A673 (cell line): Measurements from ENCODE around the gene BROX.

Source experiments
- CTCF ChIP-seq: fragments of 300-800, 200-600 bp; sonication (generic); conservative IDR thresholded peaks from 2 replicates; pipeline ENCODE4 v1.5.1; 2017; ENCODE audit warnings: low read depth, mild to moderate bottlenecking, antibody characterized with exemption, low read length, moderate library complexity, mixed read lengths
- EZH2 ChIP-seq: fragments of 200-600 bp; sonication (generic); IDR thresholded peaks from 2 replicates; pipeline ENCODE4 v1.6.1; 2017; ENCODE audit warnings: borderline replicate concordance, low read depth, mild to moderate bottlenecking, mixed read lengths, antibody characterized with exemption, low read length; ENCODE audit not compliant: poor library complexity, severe bottlenecking

DNA sequence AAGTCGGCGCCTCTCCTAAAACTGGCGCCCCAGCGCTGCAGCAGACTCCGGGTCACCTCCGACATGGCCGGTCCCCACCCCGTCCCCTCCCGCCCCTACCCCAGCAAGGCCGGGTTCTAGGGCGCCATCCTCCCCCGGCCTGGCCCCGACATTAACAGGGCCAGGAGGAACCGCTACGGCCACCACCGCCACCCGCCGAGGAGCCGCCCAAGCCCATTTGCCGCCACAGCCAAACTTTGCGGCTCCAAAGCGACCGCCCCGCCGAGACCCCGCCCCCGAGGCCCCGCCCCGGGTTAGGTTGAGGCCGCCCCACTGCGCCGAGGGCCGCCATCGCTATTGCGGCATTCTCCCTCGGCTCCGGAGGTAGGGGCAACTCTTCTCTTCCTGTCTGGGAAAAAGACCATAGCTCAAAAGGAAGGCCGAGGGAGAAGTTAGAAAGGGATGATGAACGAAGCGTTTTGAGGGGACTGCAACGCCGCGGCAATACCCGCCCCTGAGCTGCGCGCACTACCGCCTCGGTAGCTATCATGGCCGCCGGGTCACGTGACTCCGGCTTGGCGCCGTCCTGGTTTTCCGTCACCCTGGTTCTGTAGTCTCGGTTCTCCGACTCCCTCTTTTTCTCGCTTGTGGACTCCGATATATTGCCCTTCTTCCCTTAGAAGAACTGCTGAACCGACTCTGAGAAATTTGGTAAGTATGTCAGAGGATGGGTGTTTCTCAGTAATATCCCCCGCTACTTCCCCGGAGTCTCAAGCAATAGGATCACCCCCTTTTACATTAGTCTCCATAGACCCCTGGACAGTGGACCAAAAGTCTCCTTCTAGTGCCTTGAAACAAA lies at the start of gene BROX, which contains the start of gene AIDA:
- TF ChIP-seq CTCF (no peak), EZH2 (no peak)
